ENCODE data around the gene EEF1A2.
"Not testable (repeated sequence)": the region's sequence is repeated elsewhere in the genome, so short reads cannot be mapped to it uniquely, and the experiment has no call there.

Gene EEF1A2

DNA sequence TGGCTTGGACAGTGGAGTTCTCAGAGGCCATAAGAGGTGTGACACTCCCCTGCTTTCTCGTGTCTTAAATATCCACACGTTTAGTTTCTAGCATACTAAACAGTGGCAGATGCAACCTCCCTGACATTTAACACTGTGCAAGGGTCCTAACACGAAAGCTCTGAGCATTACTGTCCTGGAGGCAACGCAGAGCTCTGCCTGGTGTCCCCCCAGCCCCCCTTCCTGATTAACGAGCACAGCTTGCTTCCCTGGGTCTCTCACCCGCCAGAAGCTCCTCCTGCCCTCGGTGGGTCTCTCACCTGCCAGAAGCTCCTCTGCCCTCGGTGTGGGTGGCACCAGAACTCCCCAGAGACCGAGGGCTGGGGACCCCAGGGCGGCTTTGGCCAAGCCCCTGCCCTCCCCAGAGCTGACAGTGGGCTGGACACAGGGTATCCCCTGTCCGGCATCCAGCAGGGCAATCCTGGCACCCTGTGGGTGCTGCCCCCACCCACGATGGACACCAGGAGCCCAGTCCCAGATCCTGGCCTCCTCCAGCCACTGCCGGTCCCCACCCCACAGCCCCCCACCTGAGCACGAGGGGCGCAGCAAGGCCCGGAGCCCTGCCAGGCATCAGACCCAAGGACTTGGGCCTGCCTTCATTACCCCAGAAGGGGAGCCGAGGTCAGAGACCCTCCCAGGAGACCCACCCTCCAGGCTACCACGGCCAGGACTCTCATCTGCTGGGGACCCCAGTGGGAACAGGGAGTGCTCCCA, 14.1 kb downstream of the EEF1A2 start:
- DNase-seq (ENCODE audit: low spot score): no peak

DNA sequence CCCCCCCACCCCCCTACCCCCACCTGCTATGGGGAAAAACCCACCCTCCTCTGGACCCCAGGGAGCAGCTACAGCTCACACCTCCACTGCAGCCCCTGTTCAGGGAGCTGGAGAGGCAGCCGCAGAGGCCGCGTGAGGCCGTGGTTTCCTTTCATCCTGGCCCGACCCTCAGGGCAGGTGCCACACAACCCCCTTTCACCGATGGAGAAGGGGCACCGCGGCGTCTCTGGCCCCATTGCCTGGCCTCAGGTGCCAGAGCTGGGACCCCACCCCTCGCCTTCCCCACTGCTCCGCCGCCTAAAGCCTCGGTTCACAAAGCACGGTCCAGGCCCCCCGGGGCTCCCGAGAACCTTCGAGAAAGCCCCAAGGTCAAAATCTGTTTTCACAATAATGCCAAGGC, 14.6 kb downstream of the EEF1A2 start:
- DNase-seq (ENCODE audit: low spot score): no peak

DNA sequence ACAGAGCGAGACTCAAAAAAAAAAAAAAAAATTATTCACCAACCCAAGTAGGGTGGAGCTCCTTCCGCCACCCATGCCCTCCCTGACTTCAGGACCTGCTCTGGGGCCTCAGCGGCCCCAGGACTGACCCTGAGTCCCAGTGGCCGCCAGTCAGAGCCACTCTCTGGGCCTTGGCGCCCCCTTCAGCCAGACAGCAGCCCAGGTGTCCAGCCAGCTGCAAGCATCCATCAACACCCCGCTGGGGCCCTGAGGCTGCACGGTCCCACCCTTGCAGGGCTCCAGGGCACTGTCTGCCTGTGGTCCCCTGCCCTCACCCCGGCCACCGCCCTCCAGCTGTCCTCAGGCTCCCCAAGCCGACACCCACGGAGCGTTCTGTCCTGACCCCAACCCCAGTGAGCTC, 15.0 kb downstream of the EEF1A2 start:
- no peak for DNase-seq (ENCODE audit: low spot score)

DNA sequence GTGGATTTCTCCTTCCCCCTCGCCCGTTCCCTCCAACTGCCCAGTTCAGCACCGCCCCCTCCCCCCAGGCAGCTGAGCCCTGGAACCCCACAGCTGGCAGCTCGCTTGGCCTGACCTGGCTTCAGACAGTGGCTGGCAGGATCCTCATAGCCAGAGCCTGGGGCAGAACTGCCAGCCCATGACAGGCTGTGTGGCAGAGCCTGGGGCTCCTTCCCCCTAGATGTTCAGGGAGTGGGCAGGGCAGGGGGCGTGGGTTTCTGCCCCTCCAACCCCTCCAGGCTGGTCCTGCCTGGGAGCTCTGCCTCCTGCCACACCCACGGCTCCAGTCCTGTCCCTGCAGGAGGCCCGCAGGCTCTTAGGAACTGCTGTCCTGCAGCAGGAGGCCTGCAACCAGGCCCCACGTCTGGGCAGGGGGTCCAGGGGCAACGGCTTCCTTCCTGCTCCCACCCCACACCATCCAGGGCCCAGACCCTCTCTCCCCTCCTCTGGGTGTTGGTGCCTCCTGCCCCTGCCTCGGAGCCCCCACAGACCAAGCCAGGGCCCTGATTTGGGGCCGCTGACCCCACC, 16.8 kb downstream of the EEF1A2 start:
- no peak for DNase-seq (ENCODE audit: low spot score)

DNA sequence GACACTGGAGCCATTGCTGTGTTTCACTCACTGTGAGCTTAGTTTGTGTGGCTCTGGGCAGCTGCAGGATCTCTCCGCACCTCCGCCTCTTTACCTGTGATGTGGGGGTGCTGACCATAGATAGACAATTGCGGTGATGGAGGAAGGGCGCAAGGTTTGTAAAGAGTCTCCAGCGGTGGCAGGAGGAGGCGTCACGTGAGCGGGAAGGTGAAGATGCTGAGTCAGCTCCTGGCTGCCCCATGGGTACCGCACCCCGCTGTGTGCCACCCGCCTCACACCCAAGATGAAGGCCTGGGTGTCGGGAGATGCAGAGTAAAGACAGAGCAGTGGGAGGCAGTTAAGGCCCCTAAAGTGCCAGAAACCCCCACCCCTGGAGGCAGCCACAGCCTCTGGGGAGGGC, 17.4 kb downstream of the EEF1A2 start:
- no peak for DNase-seq (ENCODE audit: low spot score)

DNA sequence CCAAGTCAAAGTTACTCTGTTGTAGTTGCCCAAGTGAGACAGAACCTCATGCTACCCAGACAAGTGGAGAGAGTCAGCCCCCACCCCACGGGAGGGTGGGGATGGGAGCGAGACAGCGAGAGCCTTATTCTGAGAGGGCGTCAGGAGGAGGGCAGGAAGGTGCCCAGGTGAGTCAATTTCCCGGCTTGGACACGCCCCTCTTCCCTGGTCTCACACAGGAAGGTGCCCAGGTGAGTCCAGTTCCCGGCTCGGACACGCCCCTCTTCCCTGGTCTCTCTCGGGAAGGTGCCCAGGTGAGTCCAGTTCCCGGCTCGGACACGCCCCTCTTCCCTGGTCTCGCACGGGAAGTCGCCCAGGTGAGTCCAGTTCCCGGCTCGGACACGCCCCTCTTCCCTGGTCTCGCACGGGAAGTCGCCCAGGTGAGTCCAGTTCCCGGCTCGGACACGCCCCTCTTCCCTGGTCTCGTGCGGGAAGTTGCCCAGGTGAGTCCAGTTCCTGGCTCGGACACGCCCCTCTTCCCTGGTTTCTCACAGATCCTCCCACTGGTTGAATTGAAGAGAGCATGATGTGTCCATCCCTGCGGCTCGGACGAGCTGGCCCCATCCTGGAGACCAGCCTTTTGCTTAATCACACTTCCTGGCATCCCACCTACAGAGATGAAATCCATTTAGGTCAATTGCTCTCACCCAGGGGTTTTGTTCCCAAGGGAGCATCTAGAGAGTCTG, 19.0 kb downstream of the EEF1A2 start:
- DNase-seq (ENCODE audit: low spot score): not testable (repeated sequence)

DNA sequence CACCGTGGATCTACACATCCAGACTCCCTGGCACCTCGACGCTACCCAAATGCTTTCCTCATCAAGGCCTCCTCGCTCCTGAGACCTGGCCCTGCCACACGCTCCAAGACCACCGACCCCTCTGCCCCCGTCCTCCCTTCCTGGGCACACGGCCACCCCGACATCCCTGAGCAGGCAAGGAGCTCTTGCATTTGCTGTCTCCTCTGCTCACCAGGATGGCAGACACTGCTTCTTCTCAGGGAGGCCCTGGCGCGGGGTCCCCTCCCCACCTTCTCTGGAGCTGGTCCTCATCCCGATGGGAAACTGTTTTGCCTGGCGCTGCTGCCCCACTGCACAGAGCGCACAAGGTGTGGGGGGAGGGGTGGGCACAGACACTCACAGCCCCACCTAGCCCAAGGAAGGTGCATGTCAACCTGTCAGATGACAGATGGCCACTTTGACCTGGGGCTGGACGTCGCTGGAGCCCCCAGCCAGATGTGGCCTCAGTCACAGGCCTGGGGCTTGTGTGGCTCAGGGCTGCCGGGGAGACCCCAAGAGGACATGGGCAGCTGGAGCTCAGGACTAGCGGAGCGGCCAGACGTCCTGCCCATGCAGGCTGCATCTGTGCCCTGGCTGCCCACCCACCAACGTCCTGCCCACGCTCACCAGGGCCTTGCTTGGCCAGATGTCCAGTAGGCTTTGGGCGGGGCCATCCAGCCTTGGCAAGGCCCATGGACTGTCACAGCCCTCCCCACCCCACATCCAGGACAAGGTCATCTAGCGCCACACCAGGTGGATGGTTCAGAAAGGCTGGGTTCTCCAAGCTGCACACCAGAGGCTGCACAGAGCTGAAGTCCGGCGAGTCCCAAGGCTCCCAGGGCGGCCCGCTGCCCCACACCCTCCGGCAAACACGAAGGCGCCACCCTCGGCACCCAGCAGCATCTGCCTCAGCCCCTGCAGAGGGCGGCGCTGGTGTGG, 20.3 kb downstream of the EEF1A2 start:
- no peak for DNase-seq (ENCODE audit: low spot score)

DNA sequence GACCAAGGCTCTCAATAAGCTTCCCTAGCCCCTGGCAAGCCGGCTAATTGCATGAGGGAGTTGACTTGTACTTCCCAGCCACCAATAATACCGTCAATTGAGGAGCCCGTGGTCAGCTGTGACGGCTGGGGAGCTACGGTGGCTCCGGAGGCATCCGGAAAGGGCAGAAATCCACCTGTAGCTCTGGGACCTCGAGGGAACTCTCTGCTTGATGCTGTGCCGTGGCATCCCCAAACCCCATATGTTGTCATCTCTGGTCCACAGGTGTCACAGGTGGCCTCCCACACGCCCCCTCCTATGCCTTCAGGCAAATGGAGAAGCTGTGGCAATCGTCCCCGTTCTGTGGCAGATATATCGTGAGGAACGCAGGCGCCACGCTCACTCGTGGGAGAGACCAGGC, 20.9 kb downstream of the EEF1A2 start:
- DNase-seq (ENCODE audit: low spot score): no peak

DNA sequence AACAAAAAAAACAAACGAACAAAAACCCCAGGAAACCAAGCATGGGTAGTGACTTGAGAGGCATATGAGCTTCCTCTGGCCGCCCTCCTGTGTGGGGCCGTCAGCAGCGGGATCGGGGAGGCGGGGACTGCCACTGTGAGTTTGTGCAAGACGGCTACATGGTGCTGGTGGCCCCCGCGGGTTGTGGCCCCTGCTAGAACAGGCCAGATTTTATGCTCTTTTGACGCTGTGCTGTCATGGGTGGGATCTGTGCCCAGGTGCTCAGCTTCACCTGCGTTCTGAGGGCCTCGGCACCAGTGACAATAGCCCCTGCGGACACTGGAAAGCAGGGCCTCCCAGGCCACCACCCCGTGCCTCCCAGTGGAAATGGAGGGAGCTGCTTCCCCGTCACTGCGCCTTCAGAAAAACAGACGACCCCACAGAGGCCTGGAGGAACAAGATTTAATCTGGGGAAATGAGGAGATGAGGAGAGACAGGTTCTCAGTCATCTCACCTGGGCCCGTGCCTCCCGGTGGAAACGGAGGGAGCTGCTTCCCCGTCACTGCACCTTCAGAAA, 21.7 kb downstream of the EEF1A2 start:
- no peak for DNase-seq (ENCODE audit: low spot score)

DNA sequence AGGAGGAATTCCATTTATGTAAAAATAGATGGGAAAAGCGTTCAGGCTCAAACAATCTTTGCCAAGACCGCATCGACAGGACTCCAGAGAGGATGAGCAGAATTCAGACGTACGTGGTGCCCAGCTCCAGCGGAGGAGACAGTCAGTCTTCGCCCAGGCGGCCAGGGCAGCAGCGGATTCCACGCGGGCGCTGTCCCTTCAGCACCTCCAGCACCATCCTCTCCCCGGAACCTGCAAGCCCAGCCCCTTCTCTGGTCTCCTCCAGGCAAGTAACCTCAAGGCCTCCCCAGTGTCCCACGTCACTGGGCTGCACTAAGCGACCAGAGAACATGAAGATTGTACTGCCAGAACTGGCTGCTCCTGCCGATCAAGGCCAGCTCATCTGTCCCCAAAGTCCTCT, 23.7 kb downstream of the EEF1A2 start:
- no peak for DNase-seq (ENCODE audit: low spot score)

DNA sequence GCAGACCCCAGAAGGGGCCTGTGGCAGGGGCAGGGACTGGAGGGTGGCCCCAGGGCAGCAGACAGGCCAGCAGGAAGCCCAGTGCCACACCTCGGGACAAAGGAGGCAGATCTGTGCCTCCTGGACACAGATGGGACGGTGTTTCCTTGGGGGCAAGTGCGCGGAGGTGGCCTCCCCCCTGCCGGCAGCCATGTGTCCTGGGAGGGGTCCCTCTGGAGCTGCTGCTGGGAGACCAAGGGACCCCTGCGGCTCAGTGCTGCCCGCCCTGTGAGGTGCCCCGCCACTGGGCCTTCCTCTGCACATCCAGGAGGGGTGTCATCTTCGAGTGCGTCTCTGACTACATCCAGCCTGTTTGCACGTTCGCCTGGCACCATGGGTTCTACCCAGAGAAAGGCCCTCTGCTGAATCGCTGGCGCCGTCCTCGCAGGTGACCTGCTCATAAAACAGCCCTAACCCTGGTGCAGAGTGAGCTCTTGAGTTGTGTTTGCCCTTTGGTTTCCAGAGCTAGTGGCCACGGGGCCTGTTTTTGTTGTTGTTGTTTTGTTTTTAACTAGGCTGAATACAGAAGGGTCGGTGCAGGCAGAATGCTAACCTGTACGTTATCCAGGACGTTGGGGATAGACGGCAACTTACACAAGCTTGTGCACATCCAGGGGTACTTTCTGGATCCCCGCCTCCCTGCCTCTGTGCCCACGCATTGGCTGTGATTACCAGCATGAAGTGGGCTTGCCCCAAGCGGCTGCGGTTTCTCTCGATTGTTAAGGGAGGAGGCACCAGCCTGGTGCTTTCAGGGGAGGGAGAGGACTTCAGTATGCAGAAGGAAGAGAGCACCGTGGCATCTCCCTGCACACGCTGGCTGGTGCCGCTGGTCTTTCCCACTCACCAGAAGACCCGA, 25.1 kb downstream of the EEF1A2 start:
- DNase-seq (ENCODE audit: low spot score): no peak

DNA sequence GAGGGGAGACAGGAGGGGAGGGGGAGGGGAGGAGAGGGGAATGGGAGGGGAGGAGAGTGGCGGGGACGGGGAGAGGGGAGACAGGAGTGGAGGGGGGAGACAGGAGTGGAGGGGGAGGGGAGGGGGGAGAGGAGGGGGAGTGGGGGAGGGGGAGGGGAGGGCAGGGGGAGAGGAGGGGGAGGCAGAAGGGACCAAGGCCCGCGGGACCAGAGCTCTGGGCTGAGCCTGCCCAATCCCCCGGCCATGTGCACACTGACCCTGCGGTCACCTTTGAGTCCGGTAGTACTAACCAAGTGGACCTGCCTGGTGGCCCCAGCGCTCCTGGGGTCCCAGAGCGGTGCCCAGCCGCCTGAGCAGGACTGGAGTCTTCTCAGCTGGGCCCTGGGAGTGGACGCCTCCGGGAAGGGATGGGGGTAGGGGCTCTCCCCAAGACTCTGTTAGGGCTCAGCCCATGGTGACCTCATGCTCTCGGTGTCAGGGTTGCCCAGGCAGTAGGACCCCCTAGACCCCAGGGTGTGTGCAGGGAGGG, 26.0 kb downstream of the EEF1A2 start:
- DNase-seq (ENCODE audit: low spot score): no peak

DNA sequence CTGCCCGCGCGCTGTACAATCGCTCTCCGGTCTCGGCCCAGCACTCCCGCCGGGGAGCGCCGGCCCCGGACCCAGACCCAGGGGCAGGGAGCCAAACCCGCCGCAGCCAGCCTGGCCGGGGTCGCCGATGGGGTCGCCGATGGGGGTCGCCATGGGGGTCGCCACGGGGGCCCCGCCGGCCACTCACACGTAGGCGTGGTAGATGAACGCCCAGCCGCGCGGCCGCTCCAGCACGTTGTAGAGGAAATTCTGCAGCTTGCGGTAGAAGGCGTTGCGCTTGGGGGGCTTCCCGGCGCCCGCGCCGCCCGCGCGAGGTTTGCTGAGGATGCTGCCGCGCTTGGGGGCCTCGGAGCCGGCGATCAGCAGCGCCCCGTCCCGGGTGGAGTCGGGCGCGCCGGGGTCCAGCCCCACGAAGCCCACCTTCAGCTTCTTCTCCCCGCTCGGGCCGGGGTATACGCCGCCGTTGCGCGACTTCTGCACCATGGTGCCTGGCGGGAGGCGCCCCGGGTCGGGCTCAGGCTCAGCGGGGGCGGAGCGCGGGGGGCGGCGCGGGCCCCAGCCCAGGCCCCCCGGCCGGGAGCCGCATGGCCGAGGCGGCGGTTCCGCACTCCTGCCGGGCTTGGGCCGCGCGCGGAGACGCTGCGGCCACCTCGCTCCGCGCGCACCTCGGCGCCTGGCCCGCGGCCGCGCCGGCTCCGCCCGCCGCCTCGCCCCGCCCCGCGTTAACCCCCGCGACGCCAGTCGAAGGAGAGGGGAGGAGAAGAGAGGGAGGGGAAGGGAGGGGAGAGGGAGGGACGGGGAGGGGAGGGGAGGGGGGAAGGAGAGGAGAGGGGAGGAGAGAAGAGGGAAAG, 26.7 kb downstream of the EEF1A2 start, which contains the start of gene KCNQ2:
TSS of gene KCNQ2 (minus strand) at position 675 of the 851 bp plus-strand sequence. CDS start at position 483, 192 bp downstream.
- DNase-seq (ENCODE audit: low spot score): no peak

DNA sequence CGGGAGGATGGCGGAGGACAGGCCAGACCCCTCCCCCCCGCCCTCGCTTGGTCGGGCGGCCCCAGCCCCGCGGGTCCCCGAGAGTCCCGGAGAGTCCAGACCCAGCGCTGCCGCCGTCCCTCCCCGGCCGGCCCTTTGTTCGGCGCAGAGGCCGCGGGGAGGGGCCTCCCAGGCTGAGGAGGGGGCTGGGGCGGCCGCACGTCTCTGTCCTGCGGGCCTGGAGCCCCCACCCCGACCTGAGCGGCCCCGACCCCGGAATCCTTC, 27.2 kb downstream of the EEF1A2 start:
- DNase-seq (ENCODE audit: low spot score): no peak

DNA sequence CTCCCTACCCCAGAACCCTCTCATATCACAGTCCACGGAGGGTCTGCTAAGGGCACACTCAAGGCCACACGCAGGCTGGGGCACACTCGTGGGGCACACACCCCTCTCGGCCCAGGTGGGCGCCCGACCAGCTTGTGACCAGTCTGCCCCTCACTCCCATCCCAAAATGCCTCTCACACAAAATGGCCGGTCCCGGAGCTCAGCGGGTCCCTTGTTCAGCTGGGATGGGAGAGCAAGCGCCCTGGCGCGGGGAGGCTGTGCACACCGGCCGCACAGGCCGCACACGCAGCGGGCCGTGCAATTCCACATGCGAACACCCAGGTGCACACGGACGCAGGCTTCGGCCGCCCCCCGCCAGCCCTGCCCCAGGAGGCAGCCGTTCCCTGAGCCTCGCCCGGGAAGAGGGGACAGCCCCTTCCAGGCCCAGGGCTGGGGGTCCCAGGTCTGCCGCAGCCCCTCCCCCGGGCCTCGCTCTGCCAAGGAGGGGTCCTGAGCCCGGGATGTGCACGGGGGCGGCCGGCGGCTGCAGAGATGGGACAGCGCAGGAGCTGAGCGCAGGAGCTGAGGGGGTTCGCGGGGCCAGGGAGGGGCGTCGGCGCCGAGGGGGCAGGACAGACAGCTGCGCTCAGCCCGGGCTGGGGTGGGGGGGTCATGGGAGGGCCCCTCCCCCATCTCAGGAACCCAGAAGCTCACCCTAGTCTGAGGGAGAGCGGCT, 27.7 kb downstream of the EEF1A2 start:
- DNase-seq (ENCODE audit: low spot score): no peak

DNA sequence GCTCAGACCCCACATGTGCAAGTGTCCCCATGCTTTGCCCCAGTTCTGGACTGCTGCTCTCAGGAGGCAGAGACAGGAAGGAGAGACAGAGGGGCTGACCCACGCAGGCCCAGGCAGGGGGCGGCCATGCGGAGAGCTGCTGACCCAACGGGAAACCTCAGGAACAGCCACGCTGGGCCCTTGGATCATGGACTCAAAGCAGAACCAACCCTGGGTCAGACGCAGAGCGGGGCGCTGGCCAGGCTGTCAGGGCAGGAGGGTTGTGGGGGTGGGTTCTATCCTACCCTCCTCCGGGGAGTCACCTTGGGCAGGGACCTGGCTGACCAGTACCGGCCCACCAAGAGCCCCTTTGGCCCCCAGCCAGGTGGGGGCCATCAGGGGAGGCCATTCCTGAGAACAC, 28.5 kb downstream of the EEF1A2 start:
- DNase-seq (ENCODE audit: low spot score): no peak

DNA sequence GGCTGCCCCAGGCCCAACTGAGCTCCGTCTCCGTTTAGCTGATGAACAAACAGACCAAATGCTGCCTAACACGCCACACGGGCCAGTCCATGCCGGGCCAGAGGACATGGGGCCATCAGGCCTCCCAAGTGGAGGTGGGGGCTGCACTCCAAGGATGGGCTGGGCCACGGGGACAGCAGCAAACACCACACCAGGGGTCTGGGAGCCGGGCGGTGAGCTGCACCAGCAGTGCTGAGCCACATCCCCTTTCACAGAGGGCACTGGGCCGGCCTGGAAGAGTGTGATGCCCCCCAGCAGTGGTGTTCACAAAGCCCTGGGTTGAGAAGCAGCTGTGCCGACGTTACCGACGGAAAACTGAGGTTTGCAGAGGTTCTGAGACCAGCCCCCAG, 29.2 kb downstream of the EEF1A2 start:
- no peak for DNase-seq (ENCODE audit: low spot score)

DNA sequence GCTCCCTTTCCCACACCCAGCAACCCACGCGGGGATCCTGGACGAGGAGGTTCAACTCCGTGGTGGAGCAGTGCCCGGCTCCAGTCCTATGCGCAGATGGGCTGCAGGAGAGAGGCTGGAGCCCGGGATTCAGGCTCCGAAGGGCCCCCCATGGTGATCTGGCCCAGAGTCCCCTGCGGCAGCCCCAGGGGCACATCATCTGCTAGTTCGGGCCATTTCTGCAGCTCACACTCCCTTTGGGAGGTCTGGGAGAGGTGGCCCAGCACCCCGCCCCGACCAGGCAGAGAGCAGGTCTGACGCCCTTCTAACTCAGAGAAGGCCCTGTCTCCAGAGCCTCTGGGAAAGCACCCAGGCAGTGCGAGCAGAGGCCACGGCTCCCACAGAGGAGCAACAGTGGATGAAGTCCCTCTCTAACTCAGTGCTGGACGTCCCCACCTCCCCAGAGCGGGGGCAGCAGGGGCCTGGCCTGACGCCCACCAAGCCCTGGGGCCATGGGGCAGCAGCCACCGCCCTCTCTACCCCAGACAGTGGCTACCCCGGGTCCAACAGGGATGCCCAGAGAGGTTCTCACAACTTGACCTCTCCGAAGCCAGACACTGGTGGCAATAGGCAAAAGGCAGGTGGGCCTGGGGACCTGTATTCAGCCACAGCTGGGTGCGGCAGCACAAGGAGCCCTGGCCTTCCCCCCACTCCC, 29.7 kb downstream of the EEF1A2 start:
- DNase-seq (ENCODE audit: low spot score): no peak

DNA sequence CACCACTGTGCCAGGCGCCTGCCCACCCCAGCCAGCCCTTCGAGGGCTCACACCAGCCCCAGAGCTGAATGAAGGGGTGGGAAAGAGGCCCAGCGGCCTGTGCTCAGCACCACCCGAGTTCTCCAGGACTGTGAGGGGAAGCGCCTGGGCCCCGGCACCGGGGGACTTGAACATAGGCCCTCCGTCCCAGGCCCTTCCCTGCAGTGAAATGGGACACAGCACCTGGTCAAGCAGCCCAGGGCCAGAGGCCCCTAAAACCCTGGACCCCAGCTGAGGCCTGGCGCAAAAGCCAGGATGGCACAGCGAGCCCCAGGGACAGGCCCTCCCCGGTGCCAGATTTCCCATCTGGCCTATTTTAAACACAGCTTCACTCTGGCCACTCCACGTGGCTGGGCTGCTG, 30.5 kb downstream of the EEF1A2 start:
- no peak for DNase-seq (ENCODE audit: low spot score)
